ENCODE measurements around the gene TALDO1.

TALDO1 gene

GRCh38 chr11:770642-771616, 23.7 kb downstream of the TALDO1 start:
- DNase-seq: no peak

GRCh38 chr11:771617-772204, 24.4 kb downstream of the TALDO1 start:
- no peak for DNase-seq

GRCh38 chr11:772429-773390, 25.4 kb downstream of the TALDO1 start:
- DNase-seq: no peak

- DNase-seq: no peak
Measured at GRCh38 chr11:773425-773824, 26.2 kb downstream of the TALDO1 start.

- no peak for DNase-seq
Measured at GRCh38 chr11:773830-774229, 26.6 kb downstream of the TALDO1 start.

- DNase-seq: no peak
Measured at GRCh38 chr11:774873-775592, 27.8 kb downstream of the TALDO1 start.

- no peak for DNase-seq
Measured at GRCh38 chr11:776263-776560, 28.9 kb downstream of the TALDO1 start.

- peak; percentile 71 for DNase-seq
Measured at GRCh38 chr11:776561-777287, 29.5 kb downstream of the TALDO1 start.

GRCh38 chr11:777288-778255, 30.3 kb downstream of the TALDO1 start, which contains the start of gene GATD1:
GATD1 (minus strand) TSS chr11:777487; CDS start chr11:777462, 25 bp downstream.
- DNase-seq: peak; percentile 86

GRCh38 chr11:778976-779954, 32.0 kb downstream of the TALDO1 start:
- no peak for DNase-seq

- no peak for DNase-seq
Measured at GRCh38 chr11:779955-780532, 32.8 kb downstream of the TALDO1 start.

- no peak for DNase-seq
Measured at GRCh38 chr11:782264-783174, 35.3 kb downstream of the TALDO1 start.

- peak; percentile 94 for DNase-seq
Measured at GRCh38 chr11:783581-784015, 36.3 kb downstream of the TALDO1 start.

- DNase-seq: peak; percentile 32
Measured at GRCh38 chr11:786235-787083, 39.2 kb downstream of the TALDO1 start.

- no peak for DNase-seq
Measured at GRCh38 chr11:787084-787675, 39.9 kb downstream of the TALDO1 start.

GRCh38 chr11:788009-788640, 40.9 kb downstream of the TALDO1 start:
- DNase-seq: no peak
